ENCODE data around the gene SRM.

GRCh38 chr1:11013160-11013531 lies 46.7 kb downstream of the SRM start:
- TF ChIP-seq CTCF (IDR thresholded peaks at IDR 0.05): no peak
- TF ChIP-seq POLR2AphosphoS5 (IDR thresholded peaks at IDR 0.05): no peak
